Upper lobe of right lung (tissue), 1 donor: ENCODE results near the gene NMD3. TPM values are rescaled to one million over a fixed set of nuclear protein-coding genes. Genes with fewer than 3 reads are reported as not detected.

ENCODE experiments used
- ATAC-seq: fragments of 200-7000 bp; cut with Tn5 transposase; one replicate; pipeline ENCODE4 v1.9.1; 2020; ENCODE audit warnings: mild to moderate bottlenecking, moderate library complexity
- DNase-seq: peaks from one replicate; pipeline ENCODE4 v3.0.0-alpha.2; 2020
- H3K27ac ChIP-seq: fragments of 200-600 bp; one replicate; pipeline ENCODE4 v1.8.0; 2022
- H3K27me3 ChIP-seq: fragments of 200-600 bp; one replicate; pipeline ENCODE4 v1.8.0; 2022; ENCODE audit warnings: mild to moderate bottlenecking
- H3K36me3 ChIP-seq: fragments of 200-600 bp; one replicate; pipeline ENCODE4 v1.8.0; 2022
- H3K4me1 ChIP-seq: fragments of 200-600 bp; one replicate; pipeline ENCODE4 v1.8.0; 2022
- H3K4me3 ChIP-seq: fragments of 200-600 bp; one replicate; pipeline ENCODE4 v1.8.0; 2022; ENCODE audit warnings: mild to moderate bottlenecking
- H3K9me3 ChIP-seq: fragments of 200-600 bp; one replicate; pipeline ENCODE4 v1.8.0; 2022
- CTCF ChIP-seq: fragments of 200-600 bp; IDR thresholded peaks from one replicate; pipeline ENCODE4 v1.8.0; 2022; ENCODE audit warnings: antibody characterized with exemption
- intact Hi-C: fragments of 100-400 bp; cut with DNase I; formaldehyde crosslinking; loops from one replicate; pipeline ENCODE4 v1.11.0; 2022
- total RNA-seq: library from RNA; stranded (reverse); fragmentation: NEBNext Ultra II Directional; extraction: Animal tissue kit (Norgen Biotek cat#: 25700); gene quantifications from one replicate; pipeline ENCODE4 v1.2.1, GENCODE V29; 2021
- donor health status: DM: no; HTN: yes; CAD: no; lungs with severe emphysema.

The NMD3 gene
- total RNA-seq, 1 donor from 2014 or later: 40.9 TPM

- Histone ChIP-seq H3K36me3 (peaks cover 78% of the 10 kb centered on the region), H3K27ac (no peak overlapping the region), H3K9me3 (no peaks in the 10 kb centered on the region), H3K4me3 (no peak overlapping the region), H3K4me1 (no peaks in the 10 kb centered on the region), H3K27me3 (no peaks in the 10 kb centered on the region)
- no peak for TF ChIP-seq CTCF
- ATAC-seq (no peak), DNase-seq (no peak)
- intact Hi-C loops: no loop called here
These were observed 30.6 kb downstream of the NMD3 start for GRCh38 chr3:161251716-161252115.

GRCh38 chr3:161252143-161252542 is 31.0 kb downstream of the NMD3 start:
- intact Hi-C loops: no loop called here
- peaks cover 74% of the 10 kb centered on the region for H3K36me3 ChIP-seq

GRCh38 chr3:161253711-161254110 is 32.6 kb downstream of the NMD3 start:
- no peak overlapping the region for H3K27ac ChIP-seq
- intact Hi-C loops: no loop called here
- no peaks in the 10 kb centered on the region for H3K4me1 ChIP-seq
- ATAC-seq (no peak), DNase-seq (no peak)
- no peak overlapping the region for H3K4me3 ChIP-seq
- H3K9me3 ChIP-seq: no peaks in the 10 kb centered on the region
- peaks cover 58% of the 10 kb centered on the region for H3K36me3 ChIP-seq
- H3K27me3 ChIP-seq: no peaks in the 10 kb centered on the region
- no peak for TF ChIP-seq CTCF

More at GRCh38 chr3:161252143-161252542, 31.0 kb downstream of the NMD3 start:
- no peak for TF ChIP-seq CTCF
- Histone ChIP-seq H3K27me3 (no peaks in the 10 kb centered on the region), H3K9me3 (no peaks in the 10 kb centered on the region), H3K4me3 (no peak overlapping the region), H3K4me1 (no peaks in the 10 kb centered on the region), H3K27ac (no peak overlapping the region)
- no peak for DNase-seq
- no peak for ATAC-seq

- peaks cover 47% of the 10 kb centered on the region for H3K36me3 ChIP-seq
- TF ChIP-seq CTCF: no peak
- no peaks in the 10 kb centered on the region for H3K27me3 ChIP-seq
- ATAC-seq: no peak
- H3K9me3 ChIP-seq: no peaks in the 10 kb centered on the region
- no peaks in the 10 kb centered on the region for H3K4me1 ChIP-seq
- no peak for DNase-seq
- intact Hi-C loops: no loop called here
- no peak overlapping the region for H3K27ac ChIP-seq
- H3K4me3 ChIP-seq: no peak overlapping the region
These were observed 33.8 kb downstream of the NMD3 start for GRCh38 chr3:161254861-161255260.

DNA sequence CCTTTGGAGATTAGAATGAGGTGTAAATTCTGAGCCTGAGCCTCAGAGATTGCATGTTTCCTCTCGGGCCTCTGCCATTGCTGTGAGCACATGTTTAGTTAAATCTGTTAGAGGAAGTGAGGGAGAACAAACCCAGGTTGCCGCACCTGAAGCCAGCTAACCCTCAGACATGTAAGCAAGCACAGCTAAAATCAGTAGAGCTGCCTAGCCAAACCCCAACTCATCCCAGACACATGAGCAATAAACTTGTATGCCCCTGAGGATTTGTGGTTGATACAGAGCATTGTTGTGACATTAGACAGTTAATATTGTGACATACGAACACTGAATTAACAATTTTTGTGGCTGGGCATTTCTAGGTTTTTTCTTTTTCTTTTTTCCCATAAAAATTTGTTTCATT is 41.9 kb downstream of the NMD3 start:
- intact Hi-C loops: no loop called here
- no peak for ATAC-seq
- DNase-seq: no peak
- no peaks in the 10 kb centered on the region for H3K4me1 ChIP-seq
- H3K36me3 ChIP-seq: no peaks in the 10 kb centered on the region
- peaks cover 4% of the 10 kb centered on the region for H3K9me3 ChIP-seq
- TF ChIP-seq CTCF: no peak
- no peak overlapping the region for H3K27ac ChIP-seq
- no peak overlapping the region for H3K4me3 ChIP-seq
- no peaks in the 10 kb centered on the region for H3K27me3 ChIP-seq

DNA sequence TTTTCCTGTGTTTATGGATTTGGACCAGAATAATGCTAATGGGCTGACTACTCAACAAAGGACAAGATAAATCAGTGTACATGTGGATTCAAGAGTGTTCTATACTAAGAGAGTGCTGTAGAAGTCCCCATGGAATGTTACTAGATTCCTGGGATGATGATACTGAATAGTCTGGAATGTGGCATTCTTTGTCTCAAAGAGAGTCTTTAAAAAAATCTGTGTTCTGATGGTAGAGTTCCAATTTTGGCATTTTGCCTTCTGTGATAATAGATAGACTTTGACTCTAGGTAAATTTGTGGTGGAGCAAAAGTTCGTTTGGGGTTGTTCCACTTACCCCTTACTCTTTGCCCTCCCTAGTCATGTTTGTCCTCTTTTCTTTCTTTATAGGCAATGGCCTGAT is 43.7 kb downstream of the NMD3 start:
- intact Hi-C loops: no loop called here
- ATAC-seq (no peak), DNase-seq (no peak)
- Histone ChIP-seq H3K9me3 (peaks cover 4% of the 10 kb centered on the region), H3K4me1 (no peaks in the 10 kb centered on the region), H3K36me3 (no peaks in the 10 kb centered on the region), H3K27me3 (no peaks in the 10 kb centered on the region), H3K4me3 (no peak overlapping the region), H3K27ac (no peak overlapping the region)
- TF ChIP-seq CTCF: no peak
